ENCODE results near the gene MAP2K6. TPM values are rescaled to one million over a fixed set of nuclear protein-coding genes. Genes with fewer than 3 reads are reported as not detected.

Gene MAP2K6
- total and polyA plus RNA-seq, 2 of the 8 experiments (the other 6 are each of a cell fraction or from before 2014, with no cell fraction given): 11.0 to 44.1 TPM

GRCh38 chr17:69485251-69485661 lies 70.8 kb downstream of the MAP2K6 start (continued):
- TF ChIP-seq CHD7 (IDR thresholded peaks at IDR 0.05; ENCODE audit: insufficient replicate concordance, low read length) (no peak), EP300 (IDR thresholded peaks at IDR 0.05; ENCODE audit: borderline replicate concordance in 1 of 2, low read depth in 2 of 2, low read length in 2 of 2) (no peak), RNF2 (IDR thresholded peaks at IDR 0.05; ENCODE audit: borderline replicate concordance, low read depth, low read length, missing control alignments, poor library complexity, severe bottlenecking) (no peak), SIN3A (conservative IDR thresholded peaks at IDR 0.05 in 1 of 2, IDR thresholded peaks at IDR 0.05 in 1 of 2; ENCODE audit: low read depth in 1 of 2, low read length in 2 of 2) (no peak), TCF12 (IDR thresholded peaks at IDR 0.05; ENCODE audit: low read depth, low read length) (no peak), TAF1 (IDR thresholded peaks at IDR 0.05; ENCODE audit: low read depth, low read length) (no peak), CEBPB (IDR thresholded peaks at IDR 0.05; ENCODE audit: low read depth, low read length) (no peak), SUZ12 (IDR thresholded peaks at IDR 0.05; ENCODE audit: low read length) (no peak)

Data from H1 (cell line).